Left lung (tissue), 10 donors: Measurements from ENCODE around the gene RAB11A. TPM values are rescaled to one million over a fixed set of nuclear protein-coding genes. Genes with fewer than 3 reads are reported as not detected.
A peak's percentile ranks its signal among the peaks of the same experiment; 100 is the strongest.

Experiments used
- ATAC-seq: fragments of 200-7000 bp; cut with Tn5 transposase; one replicate; pipeline ENCODE4 v1.9.1; 2020; ENCODE audit warnings: moderate library complexity
- DNase-seq, 4 donors: peaks; one replicate each; pipeline ENCODE4 v3.0.0-alpha.2; 2013 to 2020
- H3K27ac ChIP-seq, 2 donors: fragments of 200-600 bp; sonication (generic) in 1 of 2; one replicate each; pipeline versions ENCODE4 v1.5.0 to v1.8.0; 2020 to 2021
- H3K27me3 ChIP-seq, 2 donors: fragments of 200-600 bp; sonication (generic) in 1 of 2; one replicate each; pipeline versions ENCODE4 v1.5.0 to v1.8.0; 2020 to 2021
- H3K36me3 ChIP-seq, 2 donors: fragments of 200-600 bp; sonication (generic) in 1 of 2; one replicate each; pipeline versions ENCODE4 v1.5.0 to v1.8.0; 2020 to 2021
- H3K4me1 ChIP-seq, 2 donors: fragments of 200-600 bp; one replicate each; pipeline ENCODE4 v1.8.0; 2021
- H3K4me3 ChIP-seq, 2 donors: fragments of 200-600 bp; sonication (generic) in 1 of 2; one replicate each; pipeline versions ENCODE4 v1.5.0 to v1.8.0; 2020 to 2021; ENCODE audit warnings: mild to moderate bottlenecking in 1 of 2
- H3K9me3 ChIP-seq, 2 donors: fragments of 200-600 bp; sonication (generic) in 1 of 2; one replicate each; pipeline versions ENCODE4 v1.5.0 to v1.8.0; 2020 to 2021
- intact Hi-C, 2 donors: fragments of 100-400 bp; cut with DNase I; formaldehyde crosslinking; loops; one replicate each; pipeline versions ENCODE4 v1.11.2 to v1.14.2; 2022
- polyA plus RNA-seq, 6 donors: library from polyadenylated mRNA; unstranded; fragments of 120-200 nt; gene quantifications; one replicate each; pipeline ENCODE4 v1.2.1, GENCODE V29; 2013; ENCODE audit not compliant: insufficient read length in 6 of 6
- total RNA-seq, 2 donors: library from RNA; stranded (reverse); fragmentation: NEBNext Ultra II Directional; extraction: Animal tissue kit (Norgen Biotek cat#: 25700); gene quantifications; one replicate each; pipeline ENCODE4 v1.2.1, GENCODE V29; 2021
- TF ChIP-seq, protein P1 (sequence below), 2 donors: fragments of 200-600 bp; sonication (generic) in 1 of 2; IDR thresholded peaks; one replicate each; pipeline versions ENCODE4 v1.5.0 to v1.8.0; 2021; ENCODE audit warnings: antibody characterized with exemption in 2 of 2
- donor health status: DM: no; HTN: yes; CAD: no.
- donor health status: DM: no; HTN: no; CAD: no.

The RAB11A gene
- total and polyA plus RNA-seq, 8 donors = 215 to 311 (median 271) TPM

DNA sequence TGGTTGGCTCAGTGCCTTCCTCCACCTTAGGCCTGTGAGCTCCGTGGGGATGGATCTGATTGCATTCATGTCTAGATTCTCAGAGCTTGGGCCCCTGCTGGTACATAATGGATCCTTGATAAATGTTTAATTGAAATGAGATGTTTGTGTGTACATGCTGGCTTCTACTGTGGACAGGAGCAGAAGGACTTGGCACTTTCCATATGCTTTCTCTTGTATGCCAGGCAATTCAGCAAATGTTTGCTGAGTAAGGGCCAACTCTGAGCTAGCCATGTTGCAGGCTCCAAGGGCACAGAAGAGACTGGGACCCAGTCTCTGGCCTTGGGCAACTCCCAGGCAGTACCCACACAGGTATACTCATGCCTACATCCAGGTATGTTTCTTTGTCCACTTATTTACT is 67.0 kb downstream of the RAB11A start:
- ATAC-seq (no peak), DNase-seq (no peak)
- intact Hi-C loops = no loop called here
- no peaks in the 10 kb centered on the region for H3K36me3 ChIP-seq
- H3K27ac ChIP-seq = no peak overlapping the region
- TF ChIP-seq, protein P1, sequence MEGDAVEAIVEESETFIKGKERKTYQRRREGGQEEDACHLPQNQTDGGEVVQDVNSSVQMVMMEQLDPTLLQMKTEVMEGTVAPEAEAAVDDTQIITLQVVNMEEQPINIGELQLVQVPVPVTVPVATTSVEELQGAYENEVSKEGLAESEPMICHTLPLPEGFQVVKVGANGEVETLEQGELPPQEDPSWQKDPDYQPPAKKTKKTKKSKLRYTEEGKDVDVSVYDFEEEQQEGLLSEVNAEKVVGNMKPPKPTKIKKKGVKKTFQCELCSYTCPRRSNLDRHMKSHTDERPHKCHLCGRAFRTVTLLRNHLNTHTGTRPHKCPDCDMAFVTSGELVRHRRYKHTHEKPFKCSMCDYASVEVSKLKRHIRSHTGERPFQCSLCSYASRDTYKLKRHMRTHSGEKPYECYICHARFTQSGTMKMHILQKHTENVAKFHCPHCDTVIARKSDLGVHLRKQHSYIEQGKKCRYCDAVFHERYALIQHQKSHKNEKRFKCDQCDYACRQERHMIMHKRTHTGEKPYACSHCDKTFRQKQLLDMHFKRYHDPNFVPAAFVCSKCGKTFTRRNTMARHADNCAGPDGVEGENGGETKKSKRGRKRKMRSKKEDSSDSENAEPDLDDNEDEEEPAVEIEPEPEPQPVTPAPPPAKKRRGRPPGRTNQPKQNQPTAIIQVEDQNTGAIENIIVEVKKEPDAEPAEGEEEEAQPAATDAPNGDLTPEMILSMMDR (IDR thresholded peaks at IDR 0.05) = no peak
- no peak overlapping the region for H3K4me3 ChIP-seq
- H3K4me1 ChIP-seq = no peaks in the 10 kb centered on the region
- no peaks in the 10 kb centered on the region for H3K27me3 ChIP-seq
- no peaks in the 10 kb centered on the region for H3K9me3 ChIP-seq

DNA sequence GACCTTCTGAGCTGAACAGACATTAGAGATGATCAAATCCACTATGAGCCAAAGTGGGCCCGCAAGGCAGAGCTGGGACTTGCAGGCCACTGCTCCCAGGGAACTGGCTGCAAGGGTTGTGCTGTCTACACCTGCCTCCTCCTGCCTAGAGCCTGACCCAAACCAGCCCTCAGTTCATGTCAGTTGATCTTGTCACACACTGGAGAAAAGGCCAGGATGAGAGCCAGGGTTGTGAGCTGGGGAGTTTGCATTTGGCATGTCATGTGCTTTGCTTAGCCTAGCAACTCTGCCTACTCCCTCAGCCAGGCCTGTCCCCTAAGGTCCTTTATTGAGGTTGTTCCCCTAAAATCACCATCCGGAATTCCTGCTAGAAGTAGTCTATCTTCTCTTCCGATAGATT is 67.8 kb downstream of the RAB11A start:
- H3K4me1 ChIP-seq = no peaks in the 10 kb centered on the region
- no peak for DNase-seq
- TF ChIP-seq, protein P1 (IDR thresholded peaks at IDR 0.05) = no peak
- H3K9me3 ChIP-seq = no peaks in the 10 kb centered on the region
- H3K27ac ChIP-seq = no peak overlapping the region
- no peak overlapping the region for H3K4me3 ChIP-seq
- no peaks in the 10 kb centered on the region for H3K27me3 ChIP-seq
- intact Hi-C loops = no loop called here
- no peak for ATAC-seq
- H3K36me3 ChIP-seq = no peaks in the 10 kb centered on the region

DNA sequence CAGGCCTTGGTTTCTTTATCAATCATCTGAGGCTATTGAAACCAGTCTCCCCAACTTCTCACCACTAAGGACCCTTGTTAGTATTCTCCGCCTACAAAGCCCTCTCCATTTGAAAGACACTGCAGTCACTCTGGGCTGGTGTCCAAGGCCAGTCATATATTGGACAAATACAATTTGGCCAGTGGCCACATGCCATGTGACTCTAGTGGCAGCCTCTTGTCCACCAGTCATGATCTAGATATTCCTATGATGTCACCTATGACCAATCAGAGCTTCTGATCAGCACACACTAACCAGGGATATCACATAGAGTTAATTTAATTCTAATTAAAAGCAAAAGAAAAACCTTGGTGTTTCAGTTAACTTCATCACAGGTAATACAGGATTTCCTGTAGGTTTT is 68.2 kb downstream of the RAB11A start:
- no peaks in the 10 kb centered on the region for H3K9me3 ChIP-seq
- H3K4me3 ChIP-seq = no peak overlapping the region
- intact Hi-C loops = no loop called here
- no peaks in the 10 kb centered on the region for H3K4me1 ChIP-seq
- peak; percentile 1 for ATAC-seq
- no peaks in the 10 kb centered on the region for H3K36me3 ChIP-seq
- peak in 2 of 4 donors; percentile 26 to 60 for DNase-seq
- H3K27me3 ChIP-seq = no peaks in the 10 kb centered on the region
- TF ChIP-seq, protein P1 (IDR thresholded peaks at IDR 0.05) = no peak
- no peak overlapping the region for H3K27ac ChIP-seq

DNA sequence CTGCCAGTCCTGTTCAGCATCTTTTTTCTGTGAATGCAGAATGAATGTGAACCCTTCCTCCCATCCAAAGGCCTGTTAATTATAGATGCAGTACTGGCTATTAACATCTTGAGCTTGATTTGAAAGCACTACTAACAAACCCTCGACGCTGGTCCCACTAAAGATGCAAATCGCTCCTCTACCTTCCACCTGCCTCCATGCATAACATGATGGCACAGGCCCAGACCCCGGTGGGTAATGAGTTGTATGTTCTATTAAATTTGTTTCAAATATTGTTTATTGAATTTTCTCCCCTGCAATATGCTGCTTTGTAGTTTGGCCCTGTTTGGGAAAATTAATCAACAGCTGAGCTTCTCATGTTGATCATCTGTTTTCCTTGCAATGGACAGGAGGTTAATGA is 69.3 kb downstream of the RAB11A start:
- ATAC-seq = no peak
- DNase-seq = no peak
- H3K27ac ChIP-seq = no peak overlapping the region
- H3K4me1 ChIP-seq = no peaks in the 10 kb centered on the region
- H3K27me3 ChIP-seq = no peaks in the 10 kb centered on the region
- H3K9me3 ChIP-seq = no peaks in the 10 kb centered on the region
- no peaks in the 10 kb centered on the region for H3K36me3 ChIP-seq
- TF ChIP-seq, protein P1 (IDR thresholded peaks at IDR 0.05) = no peak
- intact Hi-C loops = no loop called here
- no peak overlapping the region for H3K4me3 ChIP-seq

DNA sequence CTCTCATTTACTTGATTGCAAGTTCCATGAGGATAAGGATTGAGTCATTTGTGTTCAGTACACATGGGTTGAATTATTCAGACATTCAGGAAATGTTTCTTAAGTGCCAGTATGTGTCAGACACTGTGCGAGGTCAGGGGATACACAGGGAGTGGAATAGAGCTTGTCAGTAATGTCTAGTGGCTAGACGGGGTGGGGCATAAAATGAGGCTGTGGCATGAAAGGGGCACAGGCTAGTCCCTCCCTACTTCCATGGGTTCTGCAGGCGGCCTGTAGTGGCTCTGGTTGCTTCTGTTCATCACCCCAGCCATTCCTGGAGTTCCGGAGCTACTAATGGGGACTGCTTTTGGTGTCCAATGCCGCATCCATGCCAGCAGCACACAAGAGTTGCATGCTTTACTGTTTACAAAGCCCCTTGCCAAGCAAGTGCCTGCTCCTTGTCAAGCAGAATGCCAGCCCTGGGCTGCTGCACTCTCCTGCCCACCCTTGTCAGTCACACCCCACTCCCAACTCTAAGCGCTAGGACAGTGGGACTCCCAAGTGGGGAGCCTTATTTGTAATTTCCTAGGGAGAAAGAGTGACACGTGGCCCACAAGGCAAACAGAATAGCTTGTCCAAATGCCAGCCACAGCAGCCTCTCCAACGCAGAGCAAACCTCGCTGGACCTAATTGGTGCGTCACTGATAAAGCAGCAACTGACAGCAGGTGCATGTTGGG is 70.8 kb downstream of the RAB11A start:
- ATAC-seq = peak; percentile 94
- Histone ChIP-seq H3K36me3 (no peaks in the 10 kb centered on the region), H3K4me3 (no peak overlapping the region), H3K27ac (peak overlapping the region; percentile 55 to 59), H3K9me3 (no peaks in the 10 kb centered on the region), H3K27me3 (no peaks in the 10 kb centered on the region), H3K4me1 (no peaks in the 10 kb centered on the region)
- intact Hi-C loops = no loop called here
- DNase-seq = peak in 1 of 4 donors; percentile 68
- TF ChIP-seq, protein P1 (IDR thresholded peaks at IDR 0.05) = no peak
